Right ventricle myocardium superior (tissue), 1 donor: Measurements from ENCODE around the gene TNFRSF4. TPM values are rescaled to one million over a fixed set of nuclear protein-coding genes. Genes with fewer than 3 reads are reported as not detected.

ENCODE experiments used
- ATAC-seq: fragments of 200-7000 bp; cut with Tn5 transposase; one replicate; pipeline ENCODE4 v1.9.1; 2020; ENCODE audit warnings: mild to moderate bottlenecking; ENCODE audit not compliant: poor library complexity
- DNase-seq: peaks from one replicate; pipeline ENCODE4 v3.0.0-alpha.2; 2020
- intact Hi-C: fragments of 100-400 bp; cut with DNase I; formaldehyde crosslinking; loops from one replicate; pipeline ENCODE4 v1.11.2; 2022
- total RNA-seq: library from RNA; stranded (reverse); fragmentation: NEBNext Ultra II Directional; extraction: Animal tissue kit (Norgen Biotek cat#: 25700); gene quantifications from one replicate; pipeline ENCODE4 v1.2.1, GENCODE V29; 2021
- donor health status: DM: no; HTN: yes; CAD: no; lungs with severe emphysema.

TNFRSF4 gene
- total RNA-seq, 1 donor from 2014 or later = 2.1 TPM

DNA sequence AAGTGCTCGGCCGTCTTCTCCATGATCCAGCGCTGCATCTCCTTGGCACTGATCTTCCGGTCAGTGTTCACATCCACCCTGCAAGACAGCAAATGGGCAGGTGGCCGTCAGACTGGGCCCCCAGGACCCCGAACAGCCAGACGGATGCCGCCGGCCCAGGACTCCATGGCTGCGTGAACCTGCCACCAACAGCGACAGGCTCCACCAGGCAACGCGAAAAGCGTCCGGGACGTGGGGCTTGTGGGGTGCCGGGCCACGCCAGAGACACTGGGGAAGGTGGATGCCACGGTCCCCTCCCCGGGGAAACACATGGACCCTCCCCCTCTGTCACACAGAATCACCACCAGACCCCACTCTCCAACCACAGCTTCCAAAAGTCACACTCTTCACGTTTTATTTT is 9.9 kb upstream of the TNFRSF4 start:
- ATAC-seq (no peak), DNase-seq (no peak)
- intact Hi-C loops = no loop called here

DNA sequence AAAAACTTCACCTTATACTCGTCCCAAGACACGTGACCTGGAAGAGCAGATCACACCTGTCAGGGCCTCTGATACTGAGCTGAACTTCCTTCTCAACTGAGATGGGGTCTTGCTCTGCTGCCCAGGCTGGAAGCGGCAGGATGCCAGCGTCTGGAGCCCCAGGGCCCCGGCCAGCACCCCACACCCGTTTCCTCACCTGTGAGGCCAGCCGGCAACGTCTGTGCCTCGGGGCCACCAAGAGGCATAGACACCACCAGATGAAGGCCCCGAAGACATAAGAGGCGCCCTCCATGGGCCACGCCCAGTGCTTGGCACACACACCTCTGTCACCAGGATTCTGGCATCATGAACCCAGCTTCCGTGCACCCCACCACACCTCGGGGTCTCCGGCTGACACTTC is 9.4 kb upstream of the TNFRSF4 start:
- ATAC-seq (no peak), DNase-seq (no peak)
- intact Hi-C loops = no loop called here

DNA sequence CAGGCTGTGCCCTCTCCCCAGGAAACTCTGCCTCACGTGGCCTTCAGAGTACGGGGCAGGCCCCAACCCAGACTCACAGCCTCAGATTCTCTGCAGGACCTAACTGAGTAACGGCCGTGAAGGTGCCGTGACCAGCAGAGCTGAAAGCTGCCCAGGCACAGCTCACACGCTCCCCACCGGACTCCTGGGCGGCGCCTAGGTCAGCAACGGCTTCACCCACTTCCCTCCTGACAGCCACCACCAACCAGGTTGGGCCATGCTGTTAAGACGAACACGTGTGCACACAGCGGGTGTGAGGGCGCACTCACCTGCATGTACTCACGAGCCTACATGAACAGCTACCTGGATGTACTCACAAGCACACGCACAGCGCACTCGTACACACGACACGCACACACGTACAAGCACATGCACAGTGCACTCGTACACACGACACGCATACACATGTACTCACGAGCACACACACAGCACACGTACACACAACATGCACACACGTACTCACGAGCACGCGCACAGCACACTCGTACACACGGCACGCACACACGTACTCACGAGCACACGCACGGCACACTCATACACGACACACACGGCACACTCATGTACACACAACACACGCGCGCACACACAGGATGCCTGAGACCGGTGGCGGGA is 8.7 kb upstream of the TNFRSF4 start:
- intact Hi-C loops = no loop called here
- DNase-seq = no peak
- no peak for ATAC-seq

GRCh38 chr1:1221887-1222574 is 8.1 kb upstream of the TNFRSF4 start:
- DNase-seq = no peak
- ATAC-seq = no peak
- intact Hi-C loops = no loop called here

DNA sequence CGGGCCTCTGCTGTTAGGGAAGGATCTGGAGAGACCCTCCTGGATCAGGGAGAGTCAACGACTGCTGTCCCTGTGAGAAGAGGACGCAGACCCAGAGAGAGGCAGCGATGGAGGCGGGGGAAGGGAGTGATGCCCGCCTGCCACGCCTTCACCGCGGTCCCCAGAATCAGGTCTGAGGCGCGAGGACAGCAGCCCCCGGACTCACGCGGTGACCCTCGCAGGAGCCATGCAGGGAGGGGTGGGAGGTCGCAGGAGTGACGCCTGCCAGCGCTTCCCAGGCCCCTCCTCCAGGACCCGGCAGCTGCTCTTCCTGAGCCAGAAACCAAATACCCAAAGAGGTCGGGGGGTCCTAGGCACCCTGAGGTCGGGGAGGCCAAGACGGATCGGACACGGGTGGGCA is 6.2 kb upstream of the TNFRSF4 start:
- intact Hi-C loops = no loop called here
- DNase-seq (no peak), ATAC-seq (no peak)

DNA sequence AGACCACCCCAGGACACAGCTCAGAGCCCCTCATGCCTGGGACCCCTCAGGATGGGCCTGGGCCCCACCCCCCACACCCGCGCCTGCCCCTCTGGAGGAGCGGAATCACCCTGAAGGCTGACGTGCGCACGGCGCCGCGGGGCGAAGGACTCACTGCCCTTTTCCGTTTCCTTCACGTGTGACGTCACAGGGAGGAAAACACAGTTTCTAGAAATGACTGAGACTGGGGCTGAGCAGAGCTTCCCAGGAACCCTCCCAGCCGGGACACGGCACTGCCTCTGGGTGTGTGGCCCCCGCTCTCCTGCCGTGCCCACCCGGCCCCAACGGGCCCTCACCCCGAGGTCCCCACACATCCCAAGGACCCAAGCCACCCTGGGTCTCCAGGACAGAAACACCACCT is 5.4 kb upstream of the TNFRSF4 start:
- intact Hi-C loops = no loop called here
- ATAC-seq (no peak), DNase-seq (no peak)

GRCh38 chr1:1218524-1219200 is 4.7 kb upstream of the TNFRSF4 start:
- ATAC-seq (no peak), DNase-seq (no peak)
- intact Hi-C loops = no loop called here

- intact Hi-C loops = no loop called here
- no peak for ATAC-seq
- DNase-seq = no peak
These were observed 3.9 kb upstream of the TNFRSF4 start for GRCh38 chr1:1217621-1218523.

DNA sequence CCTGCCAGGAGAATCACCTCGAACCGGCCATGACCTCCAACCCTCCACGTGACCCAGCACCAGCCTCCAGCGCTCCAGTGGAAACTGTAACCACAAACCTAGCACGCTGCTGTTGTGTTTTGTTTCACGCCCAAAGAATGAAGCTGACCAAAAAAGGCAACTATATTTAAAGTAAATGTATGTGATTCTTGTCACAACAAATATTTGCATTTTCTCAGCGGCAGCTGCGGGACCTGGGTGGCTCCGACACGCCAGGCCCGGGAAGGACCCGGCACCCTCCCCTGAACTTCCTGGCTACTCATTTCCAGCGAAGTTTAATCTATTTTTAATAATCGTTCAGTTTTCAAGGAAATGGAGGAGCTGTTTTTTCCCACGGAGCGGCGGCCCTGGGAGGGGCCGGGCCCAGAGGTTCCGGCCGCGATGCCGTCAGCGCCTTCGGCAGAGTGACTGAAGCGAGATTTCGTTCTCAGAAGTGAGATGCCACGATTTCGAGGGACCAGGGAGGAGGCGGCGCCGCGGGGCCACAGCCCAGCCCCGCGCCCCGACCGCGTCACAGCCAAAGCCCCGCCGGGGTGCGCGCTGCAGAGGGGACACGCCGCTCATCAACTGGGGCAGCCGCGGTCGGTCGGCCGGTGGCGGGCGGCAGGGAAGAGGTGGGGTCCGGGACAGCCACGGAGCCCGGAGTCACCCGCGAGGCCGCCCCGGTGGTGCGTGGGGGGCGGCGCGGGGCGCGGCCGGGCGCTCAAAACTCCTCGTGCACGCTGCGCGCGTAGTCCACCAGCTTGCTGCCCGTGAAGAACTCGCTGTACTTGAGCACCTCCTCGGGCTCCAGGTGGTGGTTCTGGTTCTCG is 3.0 kb upstream of the TNFRSF4 start:
- intact Hi-C loops = no loop called here
- DNase-seq (no peak), ATAC-seq (no peak)

GRCh38 chr1:1215881-1216605 is 2.1 kb upstream of the TNFRSF4 start:
- intact Hi-C loops = no loop called here
- ATAC-seq (no peak), DNase-seq (no peak)

- ATAC-seq (no peak), DNase-seq (no peak)
- intact Hi-C loops = no loop called here
These were observed 1.2 kb upstream of the TNFRSF4 start for GRCh38 chr1:1215080-1215676.

DNA sequence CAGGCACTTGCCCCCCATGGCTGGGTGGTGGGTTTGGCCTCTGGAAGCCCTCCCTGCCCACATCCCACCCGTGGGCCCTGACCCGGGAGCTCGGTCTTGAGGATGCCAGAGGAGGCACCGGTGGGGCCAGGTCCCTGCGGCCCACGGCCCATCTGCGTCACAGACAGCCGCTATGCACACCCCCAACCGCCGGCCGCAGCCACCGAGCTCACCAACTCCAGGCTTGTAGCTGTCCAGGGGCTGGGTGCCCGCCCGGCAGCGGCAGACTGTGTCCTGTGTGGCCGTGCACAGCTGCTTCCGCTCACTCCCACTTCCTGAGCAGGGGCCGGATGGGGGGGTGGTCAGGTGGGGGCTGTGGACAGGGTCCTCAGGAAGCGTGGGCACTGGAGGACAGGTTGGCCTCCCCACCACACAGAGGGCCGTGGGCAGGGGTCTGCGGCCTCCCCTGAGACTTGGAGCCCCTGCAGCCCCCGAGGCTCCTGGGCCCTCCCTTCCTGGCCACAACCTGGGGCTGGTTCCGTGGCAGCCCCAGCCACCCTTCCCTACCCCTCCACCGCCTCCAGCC is 1.1 kb downstream of the TNFRSF4 start:
- DNase-seq (peak; percentile 77), ATAC-seq (peak; percentile 42)
- intact Hi-C loops = no loop called here

- ATAC-seq (no peak), DNase-seq (peak; percentile 28)
- intact Hi-C loops = no loop called here
These were observed 2.2 kb downstream of the TNFRSF4 start for GRCh38 chr1:1211541-1212441.

GRCh38 chr1:1210726-1211540 is 3.0 kb downstream of the TNFRSF4 start:
- DNase-seq (peak; percentile 39), ATAC-seq (no peak)
- intact Hi-C loops = no loop called here

DNA sequence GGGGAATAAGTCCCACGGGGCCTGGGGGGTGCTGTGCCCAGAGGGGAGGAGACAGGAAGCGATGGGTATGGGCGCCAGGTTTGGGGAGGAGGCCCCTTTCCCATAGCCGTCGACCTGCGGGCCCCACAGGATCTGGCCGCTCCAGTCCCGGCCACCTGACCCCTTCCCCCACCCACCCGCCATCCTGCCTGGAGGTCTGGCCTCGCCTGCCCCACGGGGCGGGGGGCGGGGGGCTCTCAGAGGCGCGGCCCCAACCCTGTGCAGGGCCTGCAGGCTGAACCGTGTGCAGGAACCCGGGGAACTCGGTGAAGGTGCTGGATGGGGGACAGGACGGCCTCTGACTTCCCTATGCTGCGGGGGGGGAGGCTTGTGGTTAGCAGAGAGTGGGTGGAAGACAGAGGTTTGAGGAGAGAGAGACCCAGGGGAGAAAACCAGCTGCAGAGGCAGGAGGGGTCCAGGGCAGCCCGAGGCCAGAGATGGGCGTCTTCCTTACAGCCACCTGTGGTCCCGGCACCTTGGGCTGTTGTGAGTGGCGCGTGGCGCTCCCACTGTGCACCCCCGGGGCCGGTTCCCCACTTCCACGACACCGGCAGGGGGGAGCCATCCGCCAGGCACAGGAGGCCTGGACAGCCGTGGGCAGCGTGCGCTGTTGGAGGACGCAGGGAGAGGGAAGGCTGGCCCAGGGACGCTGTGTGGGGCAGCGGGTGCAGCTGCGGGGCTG is 5.1 kb downstream of the TNFRSF4 start:
- DNase-seq (no peak), ATAC-seq (no peak)
- intact Hi-C loops = no loop called here
